Kidney (tissue), 14 donors: Measurements from ENCODE around the gene PDE1C. TPM values are rescaled to one million over a fixed set of nuclear protein-coding genes. Genes with fewer than 3 reads are reported as not detected.
"Not testable (repeated sequence)": the region's sequence is repeated elsewhere in the genome, so short reads cannot be mapped to it uniquely, and the experiment has no call there.

Experiments used
- DNase-seq, 5 donors: peaks; one replicate each; pipeline ENCODE4 v3.0.0-alpha.2; 2013 to 2020
- FAIRE-seq: peaks from 2 replicates; lab custom pipeline; 2012; peaks lifted over from hg19 to GRCh38; lab: Jason Lieb, UNC
- H3K27ac ChIP-seq, 2 donors: one replicate each; pipeline ENCODE4 v1.7.0; 2013; ENCODE audit warnings: low read depth in 2 of 2, low read length in 2 of 2, inconsistent platforms in 1 of 2
- H3K27me3 ChIP-seq: one replicate; pipeline ENCODE4 v1.7.1; 2013; ENCODE audit warnings: low read length, inconsistent platforms; ENCODE audit not compliant: control insufficient read depth, insufficient read depth
- H3K36me3 ChIP-seq, 3 donors: one replicate each; pipeline versions ENCODE4 v1.7.0 to v1.7.1; 2013; ENCODE audit warnings: low read length in 3 of 3, control low read depth in 1 of 3, inconsistent platforms in 1 of 3; ENCODE audit not compliant: insufficient read depth in 3 of 3, control insufficient read depth in 2 of 3
- H3K4me1 ChIP-seq, 3 donors: one replicate each; pipeline versions ENCODE4 v1.7.0 to v1.7.1; 2013; ENCODE audit warnings: low read length in 3 of 3, inconsistent platforms in 1 of 3, low read depth in 1 of 3; ENCODE audit not compliant: control insufficient read depth in 2 of 3, insufficient read depth in 2 of 3
- H3K4me3 ChIP-seq, 3 donors: one replicate each; pipeline versions ENCODE4 v1.7.0 to v1.8.1; 2013; ENCODE audit warnings: low read length in 3 of 3, control low read depth in 1 of 3, inconsistent platforms in 1 of 3
- H3K9ac ChIP-seq, 3 donors: one replicate each; pipeline versions ENCODE4 v1.7.0 to v1.7.1; 2013; ENCODE audit warnings: low read length in 3 of 3, control low read depth in 1 of 3, inconsistent platforms in 1 of 3
- H3K9me3 ChIP-seq, 3 donors: one replicate each; pipeline versions ENCODE4 v1.7.0 to v1.7.1; 2013; ENCODE audit warnings: low read length in 3 of 3, control low read depth in 1 of 3, inconsistent platforms in 1 of 3; ENCODE audit not compliant: control insufficient read depth in 2 of 3, insufficient read depth in 1 of 3
- intact Hi-C: fragments of 100-400 bp; cut with DNase I; formaldehyde crosslinking; loops from one replicate; pipeline ENCODE4 v1.11.1; 2022
- polyA plus RNA-seq: library from polyadenylated mRNA; stranded (reverse); fragments of 350-450 nt; fragmentation: Illumina TruSeq; extraction: RNeasy Lipid Tissue Mini Kit (QIAGEN cat#74804); gene quantifications from one replicate; pipeline ENCODE4 v1.2.3, GENCODE V29; 2014; ENCODE audit warnings: low read depth, low replicate concordance; ENCODE audit not compliant: insufficient read depth
- total RNA-seq: library from RNA; stranded (reverse); fragmentation: NEBNext Ultra II Directional; extraction: Animal tissue kit (Norgen Biotek cat#: 25700); gene quantifications from one replicate; pipeline ENCODE4 v1.2.1, GENCODE V29; 2021
- TF ChIP-seq, protein P1 (sequence below): IDR thresholded peaks from 3 replicates; pipeline ENCODE4 v1.5.1; 2012; ENCODE audit warnings: mild to moderate bottlenecking, moderate library complexity, borderline replicate concordance; ENCODE audit not compliant: insufficient read depth; ENCODE audit errors: extremely low read depth
- donor health status: control.
- donor health status: control.
- donor health status: control.
- donor health status: control.
- donor health status: control.
- donor health status: DM: yes; HTN: yes; CAD: no.
- donor health status: Normal renal cell carcinoma (clear cell type).

PDE1C gene
- total and polyA plus RNA-seq, 2 donors from 2014 or later, result 3.3 to 5.5 TPM

GRCh38 chr7:31850601-31851000 is 219.6 kb downstream of the PDE1C start:
- intact Hi-C loops, result no loop called here
- no peak overlapping the region for H3K4me3 ChIP-seq
- no peaks in the 10 kb centered on the region for H3K9me3 ChIP-seq
- TF ChIP-seq, protein P1, sequence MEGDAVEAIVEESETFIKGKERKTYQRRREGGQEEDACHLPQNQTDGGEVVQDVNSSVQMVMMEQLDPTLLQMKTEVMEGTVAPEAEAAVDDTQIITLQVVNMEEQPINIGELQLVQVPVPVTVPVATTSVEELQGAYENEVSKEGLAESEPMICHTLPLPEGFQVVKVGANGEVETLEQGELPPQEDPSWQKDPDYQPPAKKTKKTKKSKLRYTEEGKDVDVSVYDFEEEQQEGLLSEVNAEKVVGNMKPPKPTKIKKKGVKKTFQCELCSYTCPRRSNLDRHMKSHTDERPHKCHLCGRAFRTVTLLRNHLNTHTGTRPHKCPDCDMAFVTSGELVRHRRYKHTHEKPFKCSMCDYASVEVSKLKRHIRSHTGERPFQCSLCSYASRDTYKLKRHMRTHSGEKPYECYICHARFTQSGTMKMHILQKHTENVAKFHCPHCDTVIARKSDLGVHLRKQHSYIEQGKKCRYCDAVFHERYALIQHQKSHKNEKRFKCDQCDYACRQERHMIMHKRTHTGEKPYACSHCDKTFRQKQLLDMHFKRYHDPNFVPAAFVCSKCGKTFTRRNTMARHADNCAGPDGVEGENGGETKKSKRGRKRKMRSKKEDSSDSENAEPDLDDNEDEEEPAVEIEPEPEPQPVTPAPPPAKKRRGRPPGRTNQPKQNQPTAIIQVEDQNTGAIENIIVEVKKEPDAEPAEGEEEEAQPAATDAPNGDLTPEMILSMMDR, result no peak
- H3K36me3 ChIP-seq, result no peaks in the 10 kb centered on the region
- DNase-seq (no peak), FAIRE-seq (no peak)
- no peak overlapping the region for H3K27ac ChIP-seq
- H3K27me3 ChIP-seq, result no peaks in the 10 kb centered on the region
- H3K9ac ChIP-seq, result no peak overlapping the region
- H3K4me1 ChIP-seq, result no peaks in the 10 kb centered on the region

GRCh38 chr7:31850066-31850465 is 220.1 kb downstream of the PDE1C start:
- Histone ChIP-seq H3K9me3 (no peaks in the 10 kb centered on the region), H3K4me3 (no peak overlapping the region), H3K36me3 (no peaks in the 10 kb centered on the region), H3K27ac (no peak overlapping the region), H3K27me3 (no peaks in the 10 kb centered on the region), H3K4me1 (no peaks in the 10 kb centered on the region), H3K9ac (no peak overlapping the region)
- intact Hi-C loops, result no loop called here
- FAIRE-seq, result no peak
- TF ChIP-seq, protein P1, result no peak
- no peak for DNase-seq

GRCh38 chr7:31835471-31835870 is 234.7 kb downstream of the PDE1C start:
- DNase-seq (peak in 4 of 5 donors; percentile 46 to 88 (median 74)), FAIRE-seq (no peak)
- Histone ChIP-seq H3K27ac (no peak overlapping the region), H3K9me3 (no peaks in the 10 kb centered on the region), H3K4me3 (no peak overlapping the region), H3K9ac (no peak overlapping the region), H3K27me3 (no peaks in the 10 kb centered on the region), H3K4me1 (no peaks in the 10 kb centered on the region), H3K36me3 (no peaks in the 10 kb centered on the region)
- intact Hi-C loops, result no loop called here
- TF ChIP-seq, protein P1, result no peak

- H3K36me3 ChIP-seq, DNase-seq, H3K9ac ChIP-seq, intact Hi-C loops, H3K4me1 ChIP-seq, H3K4me3 ChIP-seq, H3K27me3 ChIP-seq, H3K27ac ChIP-seq, H3K9me3 ChIP-seq, FAIRE-seq: not testable (repeated sequence)
These were observed 236.6 kb downstream of the PDE1C start for GRCh38 chr7:31833625-31834024.
